Measurements from ENCODE around the gene PEX1.
A peak's percentile ranks its signal among the peaks of the same experiment; 100 is the strongest.
"Not testable (repeated sequence)": the region's sequence is repeated elsewhere in the genome, so short reads cannot be mapped to it uniquely, and the experiment has no call there.

Gene PEX1

DNA sequence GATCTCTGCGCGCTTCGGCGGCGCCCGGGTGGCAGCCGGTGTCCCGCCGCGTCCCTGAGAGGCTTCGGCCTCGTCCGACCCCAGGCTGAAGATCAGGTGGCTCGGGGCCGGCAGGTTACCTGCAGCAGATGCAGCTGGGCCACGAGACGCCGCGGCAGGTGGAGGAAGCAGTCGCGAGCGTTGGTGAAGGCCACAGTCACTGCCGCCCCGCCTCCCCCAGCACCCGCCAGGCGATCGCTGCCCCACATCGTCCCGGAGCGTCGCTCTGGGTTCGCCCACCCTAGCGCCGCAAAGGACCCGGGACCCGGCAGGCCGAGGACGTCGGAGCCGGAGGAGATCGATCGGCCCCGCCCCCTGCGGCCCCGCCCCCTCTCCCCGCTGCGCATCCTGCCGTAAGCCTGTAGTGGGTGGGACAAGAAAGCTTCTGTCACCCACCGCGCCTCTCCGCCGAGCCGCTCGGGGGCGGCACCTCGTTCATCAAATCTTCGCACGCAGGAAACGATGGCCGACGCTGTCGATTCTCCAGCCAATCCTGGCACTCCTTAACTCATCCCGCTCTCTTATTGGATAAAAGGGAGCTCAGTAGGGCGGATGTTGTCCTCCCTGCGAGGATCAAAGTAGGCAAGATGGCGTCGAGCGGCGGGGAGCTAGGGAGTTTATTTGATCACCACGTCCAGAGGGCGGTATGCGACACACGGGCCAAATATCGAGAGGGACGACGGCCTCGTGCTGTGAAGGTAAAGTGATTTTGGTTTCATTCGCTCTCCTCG is at the start of gene PEX1, which contains the start of gene RBM48:
PEX1 (minus strand) TSS at position 333 of the 770 bp plus-strand sequence; CDS start at position 248, 85 bp downstream.
RBM48 (plus strand) TSS at position 608 of the 770 bp plus-strand sequence; CDS start at position 627, 19 bp downstream.
- DNase-seq: peak; percentile 92
- H3K27me3 Mint-ChIP-seq: no peaks in the 10 kb centered on the region
- peaks cover 36% of the 10 kb centered on the region for H3K4me1 Mint-ChIP-seq (ENCODE audit: low read depth)
- peak within 1 kb of the TSS; percentile 95 for H3K4me3 Mint-ChIP-seq
- no peaks in the 10 kb centered on the region for H3K9me3 Mint-ChIP-seq
- peaks cover 50% of the 10 kb centered on the region for H3K36me3 Mint-ChIP-seq (ENCODE audit: low read depth)
- H3K27ac Mint-ChIP-seq: peak within 1 kb of the TSS; percentile 99

DNA sequence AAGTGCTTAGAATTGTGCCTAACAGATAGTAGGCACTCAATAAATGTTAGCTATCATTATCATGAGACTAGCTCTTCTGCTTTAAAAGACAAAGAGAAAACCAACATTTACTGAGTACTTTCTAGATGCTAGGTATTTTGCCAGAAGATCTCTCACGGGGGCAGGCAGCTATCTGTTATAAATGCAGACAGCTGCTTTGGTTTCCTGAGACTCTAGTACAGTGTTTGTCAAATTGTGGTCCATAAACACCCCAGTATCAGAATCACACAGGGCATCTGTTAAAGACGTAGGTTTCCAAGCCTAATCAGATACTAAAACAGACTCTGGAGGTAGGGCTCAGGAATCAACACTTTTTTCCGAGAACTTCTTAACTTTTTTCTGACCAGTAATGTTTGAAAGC is 48.0 kb upstream of the PEX1 start:
- H3K4me3 Mint-ChIP-seq: no peak overlapping the region
- peaks cover 8% of the 10 kb centered on the region for H3K4me1 Mint-ChIP-seq (ENCODE audit: low read depth)
- peak overlapping the region; percentile 26 for H3K27ac Mint-ChIP-seq
- H3K36me3 Mint-ChIP-seq (ENCODE audit: low read depth): peaks cover 86% of the 10 kb centered on the region
- no peak for DNase-seq
- H3K27me3 Mint-ChIP-seq: no peaks in the 10 kb centered on the region
- H3K9me3 Mint-ChIP-seq: no peaks in the 10 kb centered on the region

GRCh38 chr7:92569137-92569536 is 40.8 kb upstream of the PEX1 start:
- no peak for DNase-seq
- Mint-ChIP-seq H3K27me3 (no peaks in the 10 kb centered on the region), H3K27ac (peak overlapping the region; percentile 18), H3K9me3 (no peaks in the 10 kb centered on the region), H3K4me3 (no peak overlapping the region), H3K36me3 (ENCODE audit: low read depth) (peaks cover 81% of the 10 kb centered on the region), H3K4me1 (ENCODE audit: low read depth) (peaks cover 2% of the 10 kb centered on the region)

GRCh38 chr7:92567460-92567859 is 39.1 kb upstream of the PEX1 start:
- no peak overlapping the region for H3K4me3 Mint-ChIP-seq
- no peak for DNase-seq
- no peaks in the 10 kb centered on the region for H3K9me3 Mint-ChIP-seq
- no peaks in the 10 kb centered on the region for H3K4me1 Mint-ChIP-seq (ENCODE audit: low read depth)
- peak overlapping the region; percentile 6 for H3K27ac Mint-ChIP-seq
- H3K36me3 Mint-ChIP-seq (ENCODE audit: low read depth): peaks cover 87% of the 10 kb centered on the region
- no peaks in the 10 kb centered on the region for H3K27me3 Mint-ChIP-seq

DNA sequence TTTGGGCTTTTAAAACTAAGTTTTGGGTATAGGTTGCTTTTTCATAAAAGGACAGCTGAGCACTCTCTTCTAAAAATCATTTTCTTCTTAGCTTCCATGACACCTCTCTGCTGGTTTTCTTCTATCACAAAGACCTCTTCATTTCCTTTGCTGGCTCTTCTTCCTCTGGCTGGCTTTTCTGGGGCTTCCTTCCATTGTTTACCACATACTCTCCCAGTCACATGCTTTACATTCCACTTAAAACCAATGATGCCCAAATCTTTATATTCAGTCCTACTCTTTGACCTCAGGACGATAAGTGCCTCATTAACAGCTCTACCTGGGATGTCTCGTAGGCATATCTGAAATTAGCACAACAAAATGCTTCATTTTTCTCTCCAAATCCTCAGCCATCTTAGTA is 35.0 kb upstream of the PEX1 start:
- Mint-ChIP-seq H3K4me1 (ENCODE audit: low read depth) (no peaks in the 10 kb centered on the region), H3K9me3 (no peaks in the 10 kb centered on the region), H3K4me3 (no peak overlapping the region), H3K36me3 (ENCODE audit: low read depth) (peaks cover 77% of the 10 kb centered on the region), H3K27me3 (no peaks in the 10 kb centered on the region), H3K27ac (peak overlapping the region; percentile 51)
- DNase-seq: no peak

- peaks cover 59% of the 10 kb centered on the region for H3K36me3 Mint-ChIP-seq (ENCODE audit: low read depth)
- no peak for DNase-seq
- H3K9me3 Mint-ChIP-seq: no peaks in the 10 kb centered on the region
- H3K27me3 Mint-ChIP-seq: no peaks in the 10 kb centered on the region
- H3K4me3 Mint-ChIP-seq: no peak overlapping the region
- no peaks in the 10 kb centered on the region for H3K4me1 Mint-ChIP-seq (ENCODE audit: low read depth)
- H3K27ac Mint-ChIP-seq: no peak overlapping the region
Measured at GRCh38 chr7:92560602-92561001, 32.3 kb upstream of the PEX1 start.

GRCh38 chr7:92557808-92558362 is 29.6 kb upstream of the PEX1 start:
- H3K27ac Mint-ChIP-seq: no peak overlapping the region
- DNase-seq: no peak
- H3K4me3 Mint-ChIP-seq: no peak overlapping the region
- no peaks in the 10 kb centered on the region for H3K9me3 Mint-ChIP-seq
- H3K27me3 Mint-ChIP-seq: no peaks in the 10 kb centered on the region
- peaks cover 36% of the 10 kb centered on the region for H3K36me3 Mint-ChIP-seq (ENCODE audit: low read depth)
- H3K4me1 Mint-ChIP-seq (ENCODE audit: low read depth): no peaks in the 10 kb centered on the region

DNA sequence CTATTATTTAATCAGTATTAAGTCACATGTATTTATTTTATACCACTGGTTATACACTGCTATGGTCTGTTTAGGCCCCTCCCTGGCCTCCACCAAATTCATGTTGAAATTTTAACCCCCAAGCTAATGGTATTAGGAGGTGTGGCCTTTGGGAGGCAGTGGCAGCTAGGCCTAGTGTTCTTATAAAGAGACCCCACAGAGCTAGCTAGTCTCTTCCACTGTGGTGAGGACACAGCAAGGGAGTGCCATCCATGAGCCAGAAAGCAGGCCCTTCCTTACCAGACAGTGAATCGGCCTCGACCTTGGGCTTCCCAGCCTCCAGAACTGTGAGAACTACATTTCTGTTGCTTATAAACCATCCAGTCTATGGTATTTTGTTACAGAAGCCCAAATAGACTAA is 28.9 kb upstream of the PEX1 start:
- no peak overlapping the region for H3K27ac Mint-ChIP-seq
- H3K36me3 Mint-ChIP-seq (ENCODE audit: low read depth): peaks cover 32% of the 10 kb centered on the region
- no peaks in the 10 kb centered on the region for H3K9me3 Mint-ChIP-seq
- H3K4me3 Mint-ChIP-seq: no peak overlapping the region
- no peaks in the 10 kb centered on the region for H3K4me1 Mint-ChIP-seq (ENCODE audit: low read depth)
- DNase-seq: no peak
- H3K27me3 Mint-ChIP-seq: no peaks in the 10 kb centered on the region

GRCh38 chr7:92550194-92550593 is 21.9 kb upstream of the PEX1 start:
- Mint-ChIP-seq H3K4me1 (ENCODE audit: low read depth) (no peaks in the 10 kb centered on the region), H3K9me3 (no peaks in the 10 kb centered on the region), H3K4me3 (no peak overlapping the region), H3K36me3 (ENCODE audit: low read depth) (no peaks in the 10 kb centered on the region), H3K27me3 (no peaks in the 10 kb centered on the region), H3K27ac (no peak overlapping the region)
- DNase-seq: no peak

- Mint-ChIP-seq H3K27ac (no peak overlapping the region), H3K4me1 (ENCODE audit: low read depth) (no peaks in the 10 kb centered on the region), H3K27me3 (no peaks in the 10 kb centered on the region), H3K9me3 (no peaks in the 10 kb centered on the region), H3K4me3 (no peak overlapping the region), H3K36me3 (ENCODE audit: low read depth) (no peaks in the 10 kb centered on the region)
- no peak for DNase-seq
Measured at GRCh38 chr7:92547579-92547978, 19.3 kb upstream of the PEX1 start.

- no peak overlapping the region for H3K27ac Mint-ChIP-seq
- H3K4me1 Mint-ChIP-seq (ENCODE audit: low read depth): no peaks in the 10 kb centered on the region
- no peaks in the 10 kb centered on the region for H3K9me3 Mint-ChIP-seq
- DNase-seq: no peak
- H3K36me3 Mint-ChIP-seq (ENCODE audit: low read depth): no peaks in the 10 kb centered on the region
- no peaks in the 10 kb centered on the region for H3K27me3 Mint-ChIP-seq
- H3K4me3 Mint-ChIP-seq: no peak overlapping the region
Measured at GRCh38 chr7:92546856-92547497, 18.7 kb upstream of the PEX1 start.

- H3K36me3 Mint-ChIP-seq (ENCODE audit: low read depth); H3K4me1 Mint-ChIP-seq (ENCODE audit: low read depth); H3K27me3 Mint-ChIP-seq; H3K27ac Mint-ChIP-seq; DNase-seq; H3K9me3 Mint-ChIP-seq; H3K4me3 Mint-ChIP-seq: not testable (repeated sequence)
Measured at GRCh38 chr7:92545116-92545515, 16.8 kb upstream of the PEX1 start.

- not testable (repeated sequence) for H3K27me3 Mint-ChIP-seq; DNase-seq; H3K27ac Mint-ChIP-seq; H3K4me3 Mint-ChIP-seq; H3K9me3 Mint-ChIP-seq; H3K4me1 Mint-ChIP-seq (ENCODE audit: low read depth)
- H3K36me3 Mint-ChIP-seq (ENCODE audit: low read depth): peaks cover 11% of the 10 kb centered on the region
Measured at GRCh38 chr7:92543542-92543941, 15.2 kb upstream of the PEX1 start.

DNA sequence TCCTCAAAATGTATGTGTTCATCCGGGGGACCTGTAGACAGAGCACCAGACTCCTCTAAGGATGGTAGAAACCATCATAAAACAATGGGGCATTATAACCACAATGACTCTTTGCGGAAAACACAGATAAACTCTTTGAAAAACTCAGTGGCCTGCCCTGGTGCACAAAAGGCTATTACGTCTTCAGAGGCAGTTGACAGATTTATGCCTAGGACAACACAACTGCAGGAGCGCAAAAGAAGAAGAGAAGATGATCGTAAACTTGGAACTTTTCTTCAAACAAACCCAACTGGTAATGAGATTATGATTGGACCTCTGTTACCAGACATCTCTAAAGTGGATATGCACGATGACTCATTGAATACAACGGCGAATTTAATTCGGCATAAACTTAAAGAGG is 6.3 kb upstream of the PEX1 start:
- Mint-ChIP-seq H3K4me1 (ENCODE audit: low read depth) (peaks cover 28% of the 10 kb centered on the region), H3K9me3 (no peaks in the 10 kb centered on the region), H3K36me3 (ENCODE audit: low read depth) (peaks cover 89% of the 10 kb centered on the region), H3K27me3 (no peaks in the 10 kb centered on the region), H3K27ac (peak overlapping the region; percentile 53), H3K4me3 (no peak overlapping the region)
- DNase-seq: no peak

DNA sequence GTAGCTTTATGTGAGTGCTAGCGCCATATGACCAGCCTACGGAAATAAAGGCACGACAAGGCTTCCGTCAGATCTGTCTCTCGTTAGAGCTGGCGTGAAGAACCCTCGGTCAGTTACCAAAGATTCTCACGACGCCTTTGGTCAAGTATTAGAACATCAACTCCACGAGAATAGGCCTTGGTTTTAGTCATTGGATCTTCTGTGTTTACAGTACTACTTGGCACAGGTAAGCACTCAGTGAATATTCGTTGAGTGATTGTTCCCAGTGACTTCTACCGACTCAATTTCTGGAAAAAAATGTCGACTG is 591 bp upstream of the PEX1 start:
- Mint-ChIP-seq H3K4me3 (peak overlapping the region; percentile 95), H3K27me3 (no peaks in the 10 kb centered on the region), H3K4me1 (ENCODE audit: low read depth) (peaks cover 39% of the 10 kb centered on the region)

More for the DNA sequence above, 591 bp upstream of the PEX1 start:
- DNase-seq: no peak
- peak overlapping the region; percentile 99 for H3K27ac Mint-ChIP-seq
- H3K9me3 Mint-ChIP-seq: no peaks in the 10 kb centered on the region
- H3K36me3 Mint-ChIP-seq (ENCODE audit: low read depth): peaks cover 55% of the 10 kb centered on the region
